Endothelial cell of umbilical vein (primary cell): ENCODE results near the gene LHFPL6. TPM values are rescaled to one million over a fixed set of nuclear protein-coding genes. Genes with fewer than 3 reads are reported as not detected.

Experiments
- BruUV-seq: library from RNA; stranded (reverse); fragments of 400-500 nt; replicated peaks from 2 replicates; lab custom pipeline; 2021; lab: Mats Ljungman, UMichigan
- CTCF ChIA-PET: fragments of 300-600, 350-600 bp; sonication (Branson Sonifier 250); formaldehyde crosslinking; loops from one replicate; lab custom pipeline; 2021; ENCODE audit warnings: antibody characterized with exemption, inconsistent platforms; lab: Charles Lee
- POLR2A ChIA-PET: fragments of 300-600, 350-600 bp; sonication (Branson Sonifier 250); formaldehyde crosslinking; loops from one replicate; lab custom pipeline; 2021; ENCODE audit warnings: antibody characterized with exemption, inconsistent platforms; lab: Charles Lee
- DNase-seq: peaks from one replicate; pipeline ENCODE4 v3.0.0-alpha.2; 2011; ENCODE audit warnings: low read depth, low spot score
- FAIRE-seq: peaks from 2 replicates; lab custom pipeline; 2011; peaks lifted over from hg19 to GRCh38; lab: Jason Lieb, UNC
- H2AFZ ChIP-seq: 2 replicates; pipeline ENCODE4 v1.6.0; 2012; ENCODE audit warnings: low read depth, low read length, control low read depth, inconsistent platforms
- H3K27ac ChIP-seq: 2 replicates; pipeline ENCODE4 v1.5.1; 2011; ENCODE audit warnings: low read depth, mild to moderate bottlenecking, control low read depth, low read length, moderate library complexity; ENCODE audit not compliant: insufficient read depth
- H3K27me3 ChIP-seq, 2 experiments: 2 replicates each; pipeline versions ENCODE4 v1.6.0 to v1.6.1; 2011; ENCODE audit warnings: low read length in 2 of 2, mixed read lengths in 1 of 2; ENCODE audit not compliant: control insufficient read depth in 2 of 2, insufficient read depth in 2 of 2
- H3K36me3 ChIP-seq, 2 experiments: 2 replicates in 1 of 2; 3 replicates in 1 of 2; pipeline ENCODE4 v1.5.1; 2011; ENCODE audit warnings: low read length in 2 of 2, mild to moderate bottlenecking in 1 of 2, moderate library complexity in 1 of 2; ENCODE audit not compliant: control insufficient read depth in 2 of 2, insufficient read depth in 2 of 2; ENCODE audit errors: extremely low read depth in 1 of 2
- H3K4me1 ChIP-seq: 3 replicates; pipeline ENCODE4 v1.5.1; 2011; ENCODE audit warnings: mild to moderate bottlenecking, low read length; ENCODE audit not compliant: control insufficient read depth, insufficient read depth; ENCODE audit errors: extremely low read depth
- H3K4me2 ChIP-seq: 2 replicates; pipeline ENCODE4 v1.6.1; 2011; ENCODE audit warnings: low read length, control low read depth, mixed read lengths; ENCODE audit not compliant: insufficient read depth
- H3K4me3 ChIP-seq, 3 experiments: fragments of 200-600 bp in 1 of 3; sonication (generic), shearing (Covaris generic) in 1 of 3; replicated peaks in 1 of 3; 2 replicates each; pipeline ENCODE4 v1.5.1; 2011 to 2016; ENCODE audit warnings: control low read depth in 3 of 3, low read length in 3 of 3, mild to moderate bottlenecking in 2 of 3, inconsistent platforms in 1 of 3, low read depth in 1 of 3, moderate library complexity in 1 of 3; ENCODE audit not compliant: insufficient read depth in 1 of 3
- H3K79me2 ChIP-seq: 2 replicates; pipeline ENCODE4 v1.6.0; 2012; ENCODE audit warnings: low read length, inconsistent platforms; ENCODE audit not compliant: control insufficient read depth, insufficient read depth
- H3K9ac ChIP-seq: replicated peaks from 2 replicates; pipeline ENCODE3; 2011; ENCODE audit warnings: low read length, control low read depth; ENCODE audit not compliant: insufficient read depth; ENCODE audit errors: extremely low read depth
- H3K9me1 ChIP-seq: replicated peaks from 3 replicates; pipeline ENCODE4 v1.6.0; 2011; ENCODE audit warnings: mild to moderate bottlenecking, low read length; ENCODE audit not compliant: control insufficient read depth, insufficient read depth; ENCODE audit errors: extremely low read depth
- H3K9me3 ChIP-seq: replicated peaks from 2 replicates; pipeline ENCODE4 v1.5.1; 2012; ENCODE audit warnings: low read length, inconsistent platforms; ENCODE audit not compliant: control insufficient read depth, insufficient read depth
- H4K20me1 ChIP-seq: replicated peaks from 2 replicates; pipeline ENCODE3; 2011; ENCODE audit warnings: mild to moderate bottlenecking, low read length; ENCODE audit not compliant: control insufficient read depth, insufficient read depth; ENCODE audit errors: extremely low read depth
- CTCF ChIP-seq, 2 donors: IDR thresholded peaks; 1 replicate in 1 of 2; 2 replicates in 1 of 2; pipeline ENCODE4 v1.5.1; 2011; ENCODE audit warnings: low read length in 2 of 2, mild to moderate bottlenecking in 2 of 2, moderate library complexity in 2 of 2, control low read depth in 1 of 2, inconsistent platforms in 1 of 2, low read depth in 1 of 2; ENCODE audit not compliant: insufficient read depth in 1 of 2; ENCODE audit errors: extremely low read depth in 1 of 2
- EZH2 ChIP-seq: IDR thresholded peaks from 2 replicates; pipeline ENCODE4 v1.6.1; 2012; ENCODE audit warnings: borderline replicate concordance, low read depth, mild to moderate bottlenecking, moderate library complexity, low read length, inconsistent platforms; ENCODE audit not compliant: severe bottlenecking
- FOS ChIP-seq: IDR thresholded peaks from 2 replicates; pipeline ENCODE4 v1.6.1; 2011; ENCODE audit warnings: mild to moderate bottlenecking, low read length, moderate library complexity, borderline replicate concordance; ENCODE audit not compliant: insufficient read depth
- GATA2 ChIP-seq: IDR thresholded peaks from 2 replicates; pipeline ENCODE4 v1.7.0; 2011; ENCODE audit warnings: low read depth, mild to moderate bottlenecking, moderate library complexity, mixed read lengths, low read length; ENCODE audit not compliant: insufficient read length, insufficient read depth
- JUN ChIP-seq: IDR thresholded peaks from 2 replicates; pipeline ENCODE4 v1.6.1; 2011; ENCODE audit warnings: borderline replicate concordance, low read depth; ENCODE audit not compliant: insufficient read length, insufficient read depth
- MAX ChIP-seq: IDR thresholded peaks from 2 replicates; pipeline ENCODE4 v1.6.1; 2011; ENCODE audit not compliant: insufficient read depth, insufficient read length
- MYC ChIP-seq: IDR thresholded peaks from one replicate; pipeline ENCODE4 v1.6.1; 2011; ENCODE audit warnings: mild to moderate bottlenecking, low read depth, low read length
- POLR2A ChIP-seq: IDR thresholded peaks from 2 replicates; pipeline ENCODE4 v1.6.1; 2012; ENCODE audit warnings: low read depth, mild to moderate bottlenecking, control low read depth, low read length
- POLR2AphosphoS5 ChIP-seq: IDR thresholded peaks from 2 replicates; pipeline ENCODE4 v1.6.1; 2012; ENCODE audit warnings: low read depth, mild to moderate bottlenecking, control low read depth, low read length, moderate library complexity; ENCODE audit not compliant: insufficient read depth
- dilution Hi-C: fragments of 300-500 bp; cut with MboI; formaldehyde crosslinking; loops from one replicate; pipeline ENCODE4 v1.15.0; 2019; ENCODE audit warnings: low sequenced_read_pairs; ENCODE audit not compliant: extremely low pct_ligation_motif_present
- intact Hi-C: fragments of 100-400 bp; cut with micrococcal nuclease; formaldehyde crosslinking; loops from one replicate; pipeline ENCODE4 v1.10.0; 2022
- polyA plus RNA-seq, 4 experiments: library from polyadenylated mRNA; depleted of rRNA in 3 of 4; stranded (reverse) in 3 of 4; unstranded in 1 of 4; fragments of >200 nt; gene quantifications; 2 replicates each; pipeline versions ENCODE4 v1.2.1 to v1.2.3, GENCODE V29; 2011 to 2012; ENCODE audit warnings: missing spikeins in 1 of 4
- total RNA-seq: library from RNA; stranded (reverse); gene quantifications from 2 replicates; pipeline ENCODE4 v1.2.3, GENCODE V29; 2021

Gene LHFPL6
- total and polyA plus RNA-seq, 2 donors (not counting 3 experiments of a cell fraction or from before 2014, with no cell fraction given) = 17.5 to 19.4 TPM

GRCh38 chr13:39397226-39397895 lies 205.6 kb downstream of the LHFPL6 start:
- ChIA-PET CTCF (interaction anchor here (1.4 kb wide), 1 partner anchor 215 kb away, joined by 4 read pairs; no protein-coding TSS in a partner anchor), POLR2A (no interaction called here)
- no peak overlapping the region for H3K27ac ChIP-seq
- H3K9me3 ChIP-seq = no peaks in the 10 kb centered on the region
- H3K36me3 ChIP-seq = no peaks in the 10 kb centered on the region
- no peak overlapping the region for H3K4me3 ChIP-seq
- no peaks in the 10 kb centered on the region for H3K4me1 ChIP-seq
- H2AFZ ChIP-seq = no peak overlapping the region
- no peaks in the 10 kb centered on the region for H3K9me1 ChIP-seq
- no peaks in the 10 kb centered on the region for H3K79me2 ChIP-seq
- H4K20me1 ChIP-seq = no peaks in the 10 kb centered on the region
- no peak for DNase-seq
- no peak for TF ChIP-seq POLR2A
- TF ChIP-seq POLR2AphosphoS5 = no peak
- no peak for TF ChIP-seq GATA2
- TF ChIP-seq MYC = no peak
- no peak for TF ChIP-seq CTCF (IDR thresholded peaks at IDR 0.05; ENCODE audit: extremely low read depth in 1 of 2, insufficient read depth in 1 of 2, low read depth in 1 of 2, low read length in 2 of 2)
- no peak for TF ChIP-seq MAX
- TF ChIP-seq EZH2 = no peak
- TF ChIP-seq JUN = no peak
- no peak for TF ChIP-seq FOS
- no TSS peak for BruUV-seq
- dilution Hi-C loops = no loop called here
- no peak overlapping the region for H3K9ac ChIP-seq
- H3K27me3 ChIP-seq = peaks cover 0 to 4% of the 10 kb centered on the region in 2 experiments
- FAIRE-seq = peak; percentile 24
- no peak overlapping the region for H3K4me2 ChIP-seq
- intact Hi-C loops = no loop called here
